HG03060 (cell line): ENCODE measurements around the gene FOXN3.

Experiments
- ATAC-seq: cut with Tn5 transposase; IDR thresholded peaks from one replicate; pipeline ENCODE4 v1.9.1; 2021; ENCODE audit warnings: low read depth, moderate number of reproducible peaks; ENCODE audit not compliant: unreplicated experiment

The FOXN3 gene

DNA sequence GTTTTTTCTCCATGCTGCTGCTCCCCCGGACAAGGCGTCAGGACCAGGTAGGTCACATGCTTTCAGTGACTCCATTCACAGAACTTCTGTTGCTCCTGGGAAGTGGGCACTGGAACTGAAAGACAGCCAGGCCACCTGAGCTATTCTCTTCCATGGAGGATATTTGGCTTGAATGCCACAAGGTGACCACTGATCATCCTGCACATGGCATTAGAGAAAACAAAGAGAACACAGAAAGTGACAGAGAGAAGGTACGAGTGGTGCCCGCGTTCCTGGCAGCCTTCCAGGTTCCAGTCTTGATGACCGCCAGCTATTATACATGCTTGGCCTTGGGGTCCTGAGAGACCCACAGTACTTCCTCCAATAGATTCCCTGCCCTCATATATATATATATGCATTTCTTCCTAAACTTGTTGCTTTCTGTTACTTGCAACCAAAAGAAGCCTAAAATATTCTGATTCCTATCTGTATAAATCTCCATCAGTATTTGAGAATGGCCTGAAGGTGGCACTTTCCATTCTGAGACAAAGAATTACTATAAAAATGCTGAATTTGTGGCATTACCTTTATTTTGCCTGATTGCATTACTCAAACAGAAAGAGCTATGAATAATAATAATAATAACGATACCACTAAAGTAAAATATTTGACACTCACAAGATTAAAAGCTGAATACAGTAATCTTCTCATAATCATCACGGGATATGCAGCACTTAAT lies 174.9 kb downstream of the FOXN3 start:
- no peak for ATAC-seq

DNA sequence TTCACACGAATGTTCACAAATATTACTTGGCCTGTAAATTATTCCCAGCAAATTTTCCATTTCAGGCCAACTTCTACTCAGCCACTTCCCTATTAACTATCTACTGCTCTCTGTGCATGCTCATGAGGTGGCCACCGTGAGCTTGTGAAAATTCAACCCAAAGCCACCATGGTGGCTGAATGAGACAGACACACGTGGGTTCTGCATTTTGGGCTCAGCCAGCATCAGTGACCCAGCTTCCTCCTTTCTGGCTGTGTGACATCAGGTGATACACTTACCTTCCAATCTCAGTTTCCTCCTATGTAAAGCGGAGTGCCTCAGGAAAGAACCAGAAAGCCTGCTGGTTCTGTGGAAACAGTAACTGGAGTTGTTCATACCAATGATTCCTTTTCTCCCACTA lies 175.8 kb downstream of the FOXN3 start:
- no peak for ATAC-seq

DNA sequence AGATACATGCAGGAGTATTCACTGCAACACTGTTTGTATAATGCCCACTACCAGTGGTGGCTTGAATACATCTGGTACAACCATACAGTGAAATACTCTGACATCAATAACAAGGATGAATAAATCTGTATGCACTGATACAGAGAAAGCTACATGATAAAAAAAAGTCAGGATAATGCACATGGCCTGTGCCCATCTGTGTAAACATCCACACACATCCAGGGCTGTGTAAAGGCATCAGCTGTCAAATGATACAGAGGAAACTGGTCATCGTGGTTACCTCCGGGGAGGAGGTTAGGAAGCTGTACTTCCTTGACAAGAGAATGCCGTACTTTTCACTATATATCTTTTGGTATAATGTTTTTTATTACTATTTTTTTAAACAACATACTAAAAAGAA lies 176.6 kb downstream of the FOXN3 start:
- ATAC-seq, result no peak

DNA sequence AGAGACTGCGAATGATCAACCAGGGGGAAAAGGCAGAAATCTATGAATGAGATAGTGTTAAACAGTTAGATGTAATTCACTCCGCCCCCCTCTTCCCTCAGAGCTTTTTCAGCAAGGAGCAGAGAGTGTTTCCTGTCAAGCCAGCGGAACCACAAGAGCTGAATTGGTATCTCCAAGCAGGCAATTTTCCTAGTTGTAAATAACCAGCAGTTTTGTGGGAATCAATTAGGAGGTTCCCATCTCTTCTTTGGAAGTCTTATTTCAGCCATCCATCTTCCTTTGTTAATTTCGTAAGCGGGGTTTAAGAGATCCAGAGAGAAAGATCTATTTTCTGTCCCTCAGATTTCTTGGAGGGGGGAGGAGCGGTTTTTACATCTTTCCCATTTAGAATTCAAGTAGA lies 178.0 kb downstream of the FOXN3 start:
- no peak for ATAC-seq

DNA sequence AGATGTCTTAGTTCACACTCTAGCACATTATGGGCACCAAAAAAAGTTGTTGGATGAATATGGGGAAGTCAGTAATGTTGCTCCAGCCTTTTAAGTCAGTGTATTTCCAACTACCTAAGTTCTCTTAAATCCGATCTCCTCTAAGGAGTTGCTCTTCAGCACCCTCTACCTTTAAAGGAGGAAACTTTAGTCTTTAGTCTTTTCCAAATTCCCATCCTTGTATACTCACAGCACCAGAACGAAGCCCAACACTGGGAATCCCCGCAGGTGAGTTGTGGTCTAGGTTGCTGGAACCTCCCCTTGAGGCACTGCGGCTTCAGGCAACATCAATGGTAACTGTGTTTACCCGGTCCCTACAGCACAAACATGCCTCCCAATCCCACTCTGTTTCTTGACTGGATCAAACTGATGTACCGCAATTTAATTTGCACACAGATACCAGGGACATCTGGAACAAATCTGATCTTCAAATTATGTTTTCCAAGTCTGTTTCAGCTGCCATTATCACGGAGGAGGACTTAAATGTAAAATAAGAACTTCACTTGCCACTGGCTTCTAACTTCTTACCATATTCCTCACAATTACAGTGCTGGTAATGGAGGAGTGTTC lies 179.0 kb downstream of the FOXN3 start:
- no peak for ATAC-seq

DNA sequence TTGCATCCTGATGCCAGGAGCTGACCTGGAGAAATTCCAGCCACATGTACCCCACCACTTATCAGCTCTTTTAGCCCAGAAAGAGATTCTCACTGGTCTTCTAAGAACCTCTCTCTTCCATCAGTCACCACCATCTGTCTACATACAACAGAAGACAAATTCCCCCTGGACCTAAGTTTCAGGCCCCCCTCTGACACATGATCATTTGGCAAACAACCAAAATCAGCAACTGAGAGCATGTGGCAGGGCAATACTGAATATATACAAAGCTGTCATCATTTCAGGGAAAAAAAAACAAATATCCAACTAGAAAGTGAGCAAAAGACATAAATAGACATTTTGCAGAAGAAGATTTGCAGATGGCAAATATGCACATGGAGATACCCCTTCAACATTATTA lies 180.2 kb downstream of the FOXN3 start:
- ATAC-seq, result no peak

- no peak for ATAC-seq
These were observed 183.8 kb downstream of the FOXN3 start for GRCh38 chr14:89233184-89233583.

GRCh38 chr14:89232265-89233070 lies 184.6 kb downstream of the FOXN3 start:
- ATAC-seq, result no peak

DNA sequence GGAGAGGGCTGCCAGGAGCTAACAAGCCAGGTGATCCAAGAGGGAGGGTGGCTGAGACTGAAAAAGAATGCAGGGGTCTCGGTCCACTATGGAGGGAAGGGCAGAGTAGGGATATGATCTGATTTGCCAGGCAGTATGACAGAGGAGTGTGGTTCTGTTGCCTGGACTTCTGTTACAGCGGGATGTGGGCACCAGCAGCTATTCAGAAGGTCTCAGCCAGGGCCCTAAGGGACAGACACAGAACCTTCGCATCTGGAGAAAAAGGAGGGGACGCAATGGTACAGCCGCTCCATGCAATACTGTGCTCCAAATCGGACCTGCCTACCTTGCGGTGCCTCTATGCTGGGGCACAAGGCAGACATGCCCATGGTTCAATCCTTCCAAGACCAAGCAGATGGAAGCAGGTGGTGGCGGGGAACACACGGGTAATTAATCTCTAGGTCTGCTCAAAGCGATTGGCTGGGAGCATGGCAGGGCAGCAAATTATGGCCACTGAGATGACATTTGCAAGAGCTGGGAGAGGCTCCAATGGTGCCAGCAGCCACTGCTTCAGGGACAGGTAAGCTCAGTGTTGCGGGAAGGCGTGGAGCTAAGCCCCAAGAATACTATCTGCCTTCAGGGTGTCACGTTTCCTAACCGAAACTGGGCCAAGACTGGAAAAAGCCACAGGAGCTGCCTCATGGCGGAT lies 185.5 kb downstream of the FOXN3 start:
- no peak for ATAC-seq

DNA sequence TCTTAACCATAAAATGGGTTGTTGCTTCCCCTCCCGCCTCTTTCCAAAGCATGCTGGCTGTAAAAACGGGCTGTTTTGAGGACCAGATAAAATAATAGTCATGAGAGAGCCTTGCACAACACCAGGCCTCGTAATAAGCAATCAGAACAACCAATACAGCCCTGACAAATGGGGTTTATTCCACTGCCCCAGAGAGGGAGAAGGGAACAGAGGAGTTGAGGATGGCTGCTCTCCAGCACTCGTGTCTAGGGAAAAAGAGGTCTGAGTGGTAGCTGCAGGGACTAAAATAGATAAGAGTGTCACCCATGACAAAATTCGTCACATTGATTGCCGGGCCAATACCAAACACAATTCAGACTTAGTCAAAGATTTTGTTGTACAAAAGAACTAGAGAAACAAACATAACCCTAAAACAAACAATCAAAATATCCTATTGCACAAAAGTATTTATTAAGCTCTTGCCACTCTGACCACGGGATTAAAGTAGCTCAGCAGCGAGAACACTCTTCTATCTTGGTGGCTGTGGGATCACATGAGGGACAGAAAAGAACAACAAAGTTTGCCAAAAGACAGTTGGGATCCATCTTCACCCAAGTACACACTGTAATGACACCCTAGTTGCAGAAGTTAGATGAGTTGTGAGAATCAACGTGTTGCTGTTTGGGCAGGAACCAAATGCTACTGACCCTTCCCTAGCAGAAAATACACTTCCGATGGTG lies 188.0 kb downstream of the FOXN3 start:
- ATAC-seq, result no peak

GRCh38 chr14:89227496-89227836 lies 189.6 kb downstream of the FOXN3 start:
- no peak for ATAC-seq

DNA sequence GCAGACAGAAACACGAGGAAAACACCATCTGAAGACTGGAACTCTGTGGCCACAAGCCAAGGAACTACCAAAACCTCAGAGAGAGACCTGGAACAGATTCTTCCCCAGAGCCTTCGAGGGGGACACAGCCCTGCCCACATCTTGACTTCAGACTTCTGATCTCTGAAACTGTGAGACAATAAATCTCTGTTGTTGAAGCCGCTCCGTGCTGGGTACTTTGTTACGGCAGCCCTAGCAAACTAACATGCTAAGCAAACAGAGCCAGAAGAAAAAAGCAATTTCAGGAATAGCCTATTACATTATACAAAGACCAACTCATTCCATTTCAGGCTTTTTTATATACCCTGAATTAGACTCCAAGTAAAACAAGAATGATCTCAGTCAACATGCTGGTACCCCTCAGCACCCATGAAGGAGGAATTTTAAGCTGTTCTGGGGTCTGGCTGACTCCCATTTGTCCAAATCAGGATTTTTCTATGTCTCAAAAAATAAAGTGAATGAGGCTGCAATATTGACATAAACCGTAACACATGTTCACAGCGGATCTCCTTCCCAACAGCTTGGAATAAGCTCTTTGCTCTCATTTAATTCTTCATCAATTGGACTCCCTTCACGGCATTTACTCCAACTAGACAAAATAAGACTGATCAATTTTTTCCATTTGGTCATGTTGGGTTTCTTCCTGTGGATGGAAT lies 190.1 kb downstream of the FOXN3 start:
- no peak for ATAC-seq

- ATAC-seq, result no peak
These were observed 191.4 kb downstream of the FOXN3 start for GRCh38 chr14:89225607-89226006.

- no peak for ATAC-seq
These were observed 195.8 kb downstream of the FOXN3 start for GRCh38 chr14:89221109-89221810.

- no peak for ATAC-seq
These were observed 198.0 kb downstream of the FOXN3 start for GRCh38 chr14:89219051-89219450.

DNA sequence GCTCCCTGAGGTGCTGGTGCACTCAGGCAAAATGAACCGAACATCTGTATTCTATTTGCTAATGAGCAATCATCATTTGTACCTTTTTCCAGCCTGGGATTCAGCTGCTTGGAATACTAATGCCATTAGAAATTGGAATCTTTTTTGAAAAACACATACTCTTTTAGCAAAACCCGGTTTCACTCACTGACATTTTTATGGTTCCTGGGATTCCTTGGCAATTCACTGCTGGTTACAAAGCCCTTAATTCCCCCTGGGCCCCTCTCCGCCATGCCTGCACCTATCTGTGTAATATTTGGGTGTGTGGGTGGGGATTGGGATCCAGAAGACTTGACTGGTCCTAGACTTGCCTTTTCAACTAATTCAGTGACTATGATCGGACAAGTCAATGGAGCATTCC lies 199.1 kb downstream of the FOXN3 start:
- ATAC-seq, result no peak

GRCh38 chr14:89215531-89215930 lies 201.5 kb downstream of the FOXN3 start:
- ATAC-seq, result no peak

DNA sequence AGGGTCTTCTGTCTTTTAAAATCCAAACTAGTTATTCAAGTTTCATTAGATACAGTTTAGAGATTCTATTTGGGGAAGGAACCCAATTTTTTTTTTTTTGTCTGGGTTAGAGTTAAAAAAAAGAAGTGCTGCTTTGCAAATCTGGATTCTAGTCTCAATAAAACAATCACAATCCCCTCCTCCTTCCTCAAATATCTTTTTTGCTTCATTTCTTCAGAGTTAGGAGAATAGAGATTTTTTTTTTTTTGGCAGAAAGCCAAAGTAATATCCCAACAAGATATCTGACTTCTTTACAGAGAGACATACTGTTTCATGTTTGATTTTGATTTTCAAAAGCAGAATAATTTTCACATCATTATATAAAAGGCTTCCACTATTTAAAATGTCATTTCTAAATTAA lies 201.9 kb downstream of the FOXN3 start:
- no peak for ATAC-seq

GRCh38 chr14:89214221-89214965 lies 202.6 kb downstream of the FOXN3 start:
- no peak for ATAC-seq
